ENCODE data around the gene AKAP13. TPM values are rescaled to one million over a fixed set of nuclear protein-coding genes. Genes with fewer than 3 reads are reported as not detected.

The AKAP13 gene
- total RNA-seq, 4 donors from 2014 or later: 131 to 265 (median 224) TPM

DNA sequence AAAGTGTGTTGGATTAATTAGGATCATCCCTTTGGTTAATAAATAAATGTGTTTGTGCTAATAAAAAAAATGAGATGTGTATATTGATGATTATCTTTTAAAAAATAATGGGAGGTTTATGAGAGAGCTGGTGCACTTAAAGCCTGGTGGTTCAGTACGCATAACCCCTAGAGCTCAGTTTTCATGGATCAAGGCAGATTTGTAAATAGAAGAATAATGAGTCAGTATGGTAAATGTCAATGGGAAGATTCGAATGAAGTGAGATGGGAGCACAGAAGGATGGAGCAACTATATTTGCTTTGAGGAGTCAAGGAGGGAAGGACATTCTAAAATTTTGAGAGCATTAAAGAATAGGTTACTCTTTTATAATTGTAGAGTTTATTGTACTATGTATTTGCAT is 35.4 kb downstream of the AKAP13 start:
- TF ChIP-seq, protein P1, sequence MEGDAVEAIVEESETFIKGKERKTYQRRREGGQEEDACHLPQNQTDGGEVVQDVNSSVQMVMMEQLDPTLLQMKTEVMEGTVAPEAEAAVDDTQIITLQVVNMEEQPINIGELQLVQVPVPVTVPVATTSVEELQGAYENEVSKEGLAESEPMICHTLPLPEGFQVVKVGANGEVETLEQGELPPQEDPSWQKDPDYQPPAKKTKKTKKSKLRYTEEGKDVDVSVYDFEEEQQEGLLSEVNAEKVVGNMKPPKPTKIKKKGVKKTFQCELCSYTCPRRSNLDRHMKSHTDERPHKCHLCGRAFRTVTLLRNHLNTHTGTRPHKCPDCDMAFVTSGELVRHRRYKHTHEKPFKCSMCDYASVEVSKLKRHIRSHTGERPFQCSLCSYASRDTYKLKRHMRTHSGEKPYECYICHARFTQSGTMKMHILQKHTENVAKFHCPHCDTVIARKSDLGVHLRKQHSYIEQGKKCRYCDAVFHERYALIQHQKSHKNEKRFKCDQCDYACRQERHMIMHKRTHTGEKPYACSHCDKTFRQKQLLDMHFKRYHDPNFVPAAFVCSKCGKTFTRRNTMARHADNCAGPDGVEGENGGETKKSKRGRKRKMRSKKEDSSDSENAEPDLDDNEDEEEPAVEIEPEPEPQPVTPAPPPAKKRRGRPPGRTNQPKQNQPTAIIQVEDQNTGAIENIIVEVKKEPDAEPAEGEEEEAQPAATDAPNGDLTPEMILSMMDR (IDR thresholded peaks at IDR 0.05; ENCODE audit: low read depth): no peak

DNA sequence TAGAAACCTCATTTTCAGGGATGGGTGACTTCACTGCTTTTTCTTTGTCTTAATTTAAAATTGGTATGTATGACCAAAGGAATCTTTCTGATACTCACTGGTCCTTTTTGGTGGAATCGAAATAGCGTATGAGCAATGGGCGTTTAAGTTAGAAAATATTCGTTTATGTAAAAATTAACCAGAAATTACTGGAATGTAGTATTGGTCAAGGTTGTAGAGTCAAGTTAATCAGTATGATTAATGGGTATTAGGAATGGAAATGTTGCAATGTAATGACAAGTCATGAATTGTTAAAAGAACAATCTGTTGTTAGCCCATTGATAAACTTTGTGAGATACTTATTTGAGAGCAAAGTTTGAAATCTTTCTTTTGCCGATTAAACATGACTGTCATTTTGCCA is 36.9 kb downstream of the AKAP13 start:
- TF ChIP-seq, protein P1 (IDR thresholded peaks at IDR 0.05; ENCODE audit: low read depth): no peak

DNA sequence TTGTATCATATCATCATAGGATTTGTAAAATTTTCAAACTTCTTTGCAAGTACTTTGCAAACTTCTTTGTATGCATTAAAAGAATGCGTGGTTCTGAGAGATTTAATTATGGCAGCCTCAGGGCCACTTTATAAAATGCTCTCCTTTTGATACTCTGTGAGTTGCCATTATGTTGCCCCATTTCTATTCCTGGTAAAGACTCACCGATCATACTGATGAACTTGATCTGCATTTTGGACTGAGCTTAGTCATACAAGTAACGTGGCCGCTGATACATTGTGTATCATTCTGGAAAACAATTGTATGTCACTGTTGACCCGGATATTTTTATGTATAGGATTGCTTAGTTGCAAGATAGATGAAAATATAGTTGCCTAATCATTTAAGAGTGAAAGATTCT is 38.8 kb downstream of the AKAP13 start:
- TF ChIP-seq, protein P1 (IDR thresholded peaks at IDR 0.05; ENCODE audit: low read depth): no peak

DNA sequence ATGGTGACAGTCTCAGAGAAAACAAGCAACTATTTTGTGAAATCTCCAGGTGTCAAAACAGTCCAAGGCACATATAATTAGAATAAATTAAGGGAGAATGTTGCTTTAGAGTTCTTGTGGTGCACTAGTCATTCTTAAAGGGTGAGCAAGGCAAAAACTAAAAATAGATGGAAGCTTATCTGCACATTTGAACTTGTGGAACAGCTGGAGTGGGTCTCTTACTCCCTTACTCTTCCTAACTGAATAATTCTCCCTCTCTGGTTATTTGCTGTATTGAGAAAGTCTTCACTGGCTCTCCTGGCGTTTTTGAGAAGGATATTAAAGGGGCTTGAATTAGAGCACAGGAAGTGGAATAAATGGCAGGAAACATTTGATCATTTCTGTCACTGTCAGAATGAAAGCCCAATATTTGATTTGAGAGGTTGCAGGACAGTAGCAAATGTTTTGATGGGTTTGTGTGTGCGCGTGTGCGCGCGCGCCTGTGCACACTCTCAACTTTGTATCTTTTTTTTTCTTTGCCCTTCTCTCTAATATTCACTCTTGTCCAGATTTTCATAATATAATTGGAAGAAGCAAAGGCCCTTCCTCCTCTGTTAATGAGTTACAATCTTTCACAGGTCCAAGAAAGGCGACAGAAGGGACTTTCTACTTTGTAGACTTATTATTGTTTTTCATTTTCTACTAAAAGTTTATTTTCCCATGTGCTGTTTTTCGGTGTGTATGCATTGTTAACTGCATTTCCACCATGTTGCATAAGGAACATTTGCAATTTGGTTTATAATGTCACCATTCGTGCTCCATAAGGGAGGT is 40.9 kb downstream of the AKAP13 start:
- TF ChIP-seq, protein P1 (IDR thresholded peaks at IDR 0.05; ENCODE audit: low read depth): no peak

DNA sequence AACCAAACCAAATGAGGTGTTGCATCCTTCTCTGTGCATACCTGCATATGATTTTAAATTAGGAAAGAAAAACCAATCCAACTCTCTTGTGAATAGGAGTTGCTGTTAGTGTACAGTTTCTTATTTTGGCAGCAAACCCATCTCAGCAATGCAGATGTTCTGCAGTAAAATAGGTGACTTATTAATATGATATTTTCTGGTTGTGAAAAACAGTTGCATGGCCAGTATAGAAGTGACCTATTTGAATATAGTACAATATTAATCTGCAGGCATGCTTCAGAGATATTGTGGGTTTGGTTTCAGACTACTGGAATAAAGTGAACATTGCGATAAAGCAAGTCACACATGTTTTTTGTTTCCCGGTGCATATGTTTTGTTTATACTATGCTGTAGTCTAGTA is 42.2 kb downstream of the AKAP13 start:
- TF ChIP-seq, protein P1 (IDR thresholded peaks at IDR 0.05; ENCODE audit: low read depth): no peak

DNA sequence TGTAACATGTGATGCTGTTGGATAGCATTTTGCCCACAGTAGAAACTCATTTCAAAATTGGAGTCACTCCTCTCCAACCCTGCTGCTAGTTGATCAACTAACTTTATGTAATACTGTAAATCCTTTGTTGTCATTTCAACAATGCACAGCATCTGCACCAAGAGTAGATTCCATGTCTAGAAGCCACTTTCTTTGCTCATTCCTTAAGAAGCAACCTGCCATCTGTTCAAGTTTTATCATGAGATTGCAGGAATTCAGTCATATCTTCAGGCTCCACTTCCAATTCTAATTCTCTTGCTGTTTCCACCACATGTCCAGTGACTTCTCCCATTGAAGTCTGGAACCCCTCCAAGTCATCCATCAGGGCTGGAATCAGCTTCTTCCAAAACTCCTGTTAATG is 42.9 kb downstream of the AKAP13 start:
- TF ChIP-seq, protein P1 (IDR thresholded peaks at IDR 0.05; ENCODE audit: low read depth): no peak

DNA sequence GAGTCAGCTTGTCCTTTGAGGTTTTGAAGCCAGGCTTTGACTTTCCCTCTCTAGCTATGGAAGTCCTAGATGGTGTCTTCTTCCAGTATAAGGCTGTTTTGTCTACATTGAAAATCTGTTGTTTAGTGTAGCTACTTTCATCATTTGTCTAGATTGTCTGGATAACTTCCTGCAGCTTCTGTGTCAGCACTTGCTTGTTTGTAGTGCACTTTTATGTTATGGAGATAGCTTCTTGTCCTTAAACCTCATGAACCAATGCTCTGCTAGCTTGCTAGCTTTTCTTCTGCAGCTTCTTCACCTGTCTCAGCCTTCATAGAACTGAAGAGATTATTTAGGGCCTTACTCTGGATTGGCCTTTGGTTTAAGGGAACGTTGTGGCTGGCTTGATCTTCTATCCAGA is 43.8 kb downstream of the AKAP13 start:
- TF ChIP-seq, protein P1 (IDR thresholded peaks at IDR 0.05; ENCODE audit: low read depth): no peak
